ENCODE data around the gene POLN.
"Not testable (repeated sequence)": the region's sequence is repeated elsewhere in the genome, so short reads cannot be mapped to it uniquely, and the experiment has no call there.

POLN gene

GRCh38 chr4:2168469-2169319 is 73.2 kb downstream of the POLN start:
- no peak for DNase-seq

- no peak for DNase-seq
Measured at GRCh38 chr4:2166253-2166652, 75.7 kb downstream of the POLN start.

GRCh38 chr4:2165391-2165790 is 76.5 kb downstream of the POLN start:
- DNase-seq: no peak

GRCh38 chr4:2163311-2163821 is 78.6 kb downstream of the POLN start:
- no peak for DNase-seq

- DNase-seq: not testable (repeated sequence)
Measured at GRCh38 chr4:2161092-2161703, 80.7 kb downstream of the POLN start.

- DNase-seq: no peak
Measured at GRCh38 chr4:2159931-2160330, 82.0 kb downstream of the POLN start.

- DNase-seq: no peak
Measured at GRCh38 chr4:2155246-2155645, 86.7 kb downstream of the POLN start.

GRCh38 chr4:2154215-2154740 is 87.6 kb downstream of the POLN start:
- DNase-seq: no peak

GRCh38 chr4:2151544-2151943 is 90.4 kb downstream of the POLN start:
- DNase-seq: no peak

- no peak for DNase-seq
Measured at GRCh38 chr4:2150076-2150475, 91.8 kb downstream of the POLN start.

GRCh38 chr4:2142630-2143427 is 99.1 kb downstream of the POLN start:
- peak in 9 of 58 donors; percentile 41 to 79 (median 54) for DNase-seq

- DNase-seq: peak in 30 of 58 donors; percentile 9 to 90 (median 43)
Measured at GRCh38 chr4:2141762-2142451, 100.0 kb downstream of the POLN start.

GRCh38 chr4:2141022-2141761 is 100.7 kb downstream of the POLN start:
- peak in 6 of 58 donors; percentile 26 to 54 (median 43) for DNase-seq

GRCh38 chr4:2138846-2139500 is 102.9 kb downstream of the POLN start:
- DNase-seq: peak in 2 of 58 donors; percentile 4 to 13

GRCh38 chr4:2136726-2137125 is 105.2 kb downstream of the POLN start:
- no peak for DNase-seq

GRCh38 chr4:2135083-2135482 is 106.8 kb downstream of the POLN start:
- DNase-seq: no peak

- DNase-seq: no peak
Measured at GRCh38 chr4:2132438-2132837, 109.5 kb downstream of the POLN start.

- no peak for DNase-seq
Measured at GRCh38 chr4:2127609-2128332, 114.2 kb downstream of the POLN start.
